GM18499 (cell line): ENCODE data around the gene TEAD2.
"Not testable (repeated sequence)": the region's sequence is repeated elsewhere in the genome, so short reads cannot be mapped to it uniquely, and the experiment has no call there.

Experiments
- ATAC-seq: cut with Tn5 transposase; IDR thresholded peaks from one replicate; pipeline ENCODE4 v1.9.1; 2021; ENCODE audit warnings: moderate number of reproducible peaks; ENCODE audit not compliant: insufficient read depth, unreplicated experiment

TEAD2 gene

DNA sequence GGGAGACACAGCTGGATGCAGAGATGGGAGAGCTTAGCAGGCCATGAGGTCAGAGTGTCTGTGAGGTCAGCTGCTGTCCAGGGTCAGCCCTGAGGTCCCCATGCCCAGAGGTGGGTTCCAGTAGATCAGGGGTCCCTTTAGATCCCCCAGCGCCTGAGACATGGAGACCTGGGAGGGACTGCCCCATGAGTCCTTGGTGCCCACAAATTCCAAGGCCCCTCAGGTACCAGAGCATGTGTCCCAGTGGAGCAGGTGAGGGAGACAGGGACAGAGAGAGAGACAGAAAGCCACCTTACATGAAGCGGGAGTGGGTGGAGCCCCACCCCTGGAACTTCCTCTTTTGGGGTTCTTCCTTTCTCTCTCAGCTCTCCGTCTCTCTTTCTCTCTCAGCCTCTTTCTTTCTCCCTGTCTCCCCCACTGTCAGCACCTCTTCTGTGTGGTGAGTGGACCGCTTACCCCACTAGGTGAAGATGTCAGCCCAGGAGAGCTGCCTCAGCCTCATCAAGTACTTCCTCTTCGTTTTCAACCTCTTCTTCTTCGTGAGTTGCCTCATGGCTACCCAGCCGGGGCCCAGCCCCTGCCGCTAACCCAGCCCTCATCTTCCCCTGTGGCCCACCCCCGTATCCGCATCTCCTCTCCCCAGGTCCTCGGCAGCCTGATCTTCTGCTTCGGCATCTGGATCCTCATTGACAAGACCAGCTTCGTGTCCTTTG lies 27.0 kb downstream of the TEAD2 start, which contains the start of gene CD37:
CD37 (plus strand) TSS at position 336 of the 713 bp plus-strand sequence; CDS start at position 471, 135 bp downstream.
- no peak for ATAC-seq

DNA sequence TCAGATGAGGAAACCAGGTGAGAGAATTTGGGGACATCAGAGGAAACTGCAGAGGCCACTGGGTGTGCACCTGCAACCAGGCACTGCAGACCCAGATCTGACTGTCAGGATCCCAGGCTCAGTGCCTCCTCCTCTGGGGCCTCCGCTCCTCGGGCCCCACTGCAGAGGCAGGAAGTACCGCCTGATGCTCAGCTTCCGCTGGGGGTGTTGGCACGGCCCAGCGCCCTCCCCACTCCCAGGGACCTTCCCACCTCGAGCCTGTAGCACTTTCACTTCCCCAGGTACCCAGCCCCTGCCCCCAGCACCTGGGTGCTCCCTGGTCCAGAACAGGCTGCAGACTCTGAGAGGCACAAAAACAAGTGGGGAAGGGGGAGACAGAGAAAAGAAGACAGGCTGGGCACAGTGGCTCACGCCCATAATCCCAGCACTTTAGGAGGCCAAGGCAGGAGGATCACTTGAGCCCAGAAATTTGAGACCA lies 28.4 kb downstream of the TEAD2 start:
- ATAC-seq, result no peak

DNA sequence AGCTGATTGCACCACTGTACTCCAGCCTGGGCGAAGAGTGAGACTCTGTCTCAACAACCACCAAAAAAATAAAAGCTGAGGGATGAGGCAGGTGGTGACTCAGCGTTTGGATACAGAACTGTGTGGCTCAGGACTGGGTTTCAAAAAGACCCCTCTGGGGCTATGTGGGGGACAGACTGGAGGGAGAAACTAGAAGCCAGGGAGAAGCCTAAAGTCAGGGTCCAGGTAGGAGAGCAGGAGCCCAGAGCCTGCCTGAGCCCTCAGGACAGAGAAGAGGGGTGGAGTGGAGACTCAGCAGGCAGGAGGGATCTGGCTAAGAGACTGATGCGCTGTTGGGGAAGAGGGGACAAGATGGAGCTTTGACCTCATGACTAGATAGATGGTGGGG lies 28.8 kb downstream of the TEAD2 start:
- ATAC-seq, result no peak

DNA sequence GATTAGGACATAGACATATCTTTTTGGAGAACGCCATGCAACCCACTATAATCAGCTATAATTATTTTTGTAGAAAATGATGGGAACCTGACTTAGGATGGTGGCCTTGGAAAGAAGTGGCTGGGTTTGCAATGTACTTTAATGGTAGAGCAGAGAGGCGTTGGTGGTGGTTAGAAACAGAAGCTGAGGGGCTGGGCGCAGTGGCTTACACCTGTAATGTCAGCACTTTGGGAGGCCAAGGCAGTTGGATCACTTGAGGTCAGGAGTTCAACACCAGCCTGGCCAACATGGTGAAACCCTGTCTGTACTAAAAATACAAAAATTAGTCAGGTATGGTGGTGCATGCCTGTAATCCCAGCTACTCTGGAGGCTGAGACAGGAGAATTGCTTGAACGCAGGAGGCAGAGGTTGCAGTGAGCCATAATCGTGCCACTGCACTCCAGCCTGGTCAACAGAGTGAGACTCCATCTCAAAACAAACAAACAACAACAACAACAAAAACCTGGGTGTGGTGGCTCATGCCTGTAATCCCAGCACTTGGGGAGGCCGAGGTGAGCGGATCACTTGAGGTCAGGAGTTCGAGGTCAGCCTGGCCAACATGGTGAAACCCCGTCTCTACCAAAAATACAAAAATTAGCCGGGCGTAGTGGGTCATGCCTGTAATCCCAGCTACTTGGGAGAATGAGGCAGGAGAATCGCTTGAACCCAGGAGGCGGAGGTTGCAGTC lies 29.4 kb downstream of the TEAD2 start:
- not testable (repeated sequence) for ATAC-seq

DNA sequence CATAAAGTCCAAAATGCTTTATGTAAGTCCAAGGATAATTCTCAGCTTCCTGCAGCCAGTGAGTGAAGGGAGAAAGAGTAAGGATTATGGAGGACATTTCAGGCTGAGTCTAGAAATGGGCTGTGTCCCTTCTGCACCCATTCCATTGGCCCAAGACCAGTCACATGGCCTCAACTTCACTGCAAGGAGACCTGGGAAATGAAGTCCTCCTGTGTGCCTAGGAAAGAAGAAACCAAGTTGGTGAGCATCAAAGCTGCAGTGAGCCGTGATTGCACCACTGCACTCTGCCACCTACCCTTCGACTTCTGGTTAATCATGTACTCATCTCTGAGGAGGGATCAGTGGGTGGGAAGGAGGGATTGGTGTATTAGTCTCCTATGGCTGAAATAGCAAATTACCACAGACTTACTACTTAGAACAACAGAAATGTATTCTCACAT lies 30.6 kb downstream of the TEAD2 start:
- ATAC-seq, result no peak

DNA sequence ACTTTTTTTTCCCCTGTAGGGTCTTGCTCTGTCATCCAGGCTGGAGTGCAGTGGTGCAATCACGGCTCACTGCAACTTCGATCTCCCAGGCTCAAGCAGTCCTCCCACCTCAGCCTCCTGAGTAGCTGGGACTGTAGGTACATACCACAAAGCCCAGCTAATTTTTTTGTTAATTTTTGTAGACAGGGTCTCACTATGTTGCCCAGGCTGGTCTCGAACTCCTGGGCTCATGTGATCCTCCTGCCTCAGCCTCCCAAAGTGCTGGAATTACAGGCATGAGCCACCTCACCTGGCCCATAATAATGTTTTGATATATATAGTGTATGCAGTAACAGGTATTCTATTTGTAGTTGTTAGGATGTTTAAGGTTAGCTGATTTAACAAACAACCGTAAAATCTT lies 31.0 kb downstream of the TEAD2 start:
- ATAC-seq, result not testable (repeated sequence)

DNA sequence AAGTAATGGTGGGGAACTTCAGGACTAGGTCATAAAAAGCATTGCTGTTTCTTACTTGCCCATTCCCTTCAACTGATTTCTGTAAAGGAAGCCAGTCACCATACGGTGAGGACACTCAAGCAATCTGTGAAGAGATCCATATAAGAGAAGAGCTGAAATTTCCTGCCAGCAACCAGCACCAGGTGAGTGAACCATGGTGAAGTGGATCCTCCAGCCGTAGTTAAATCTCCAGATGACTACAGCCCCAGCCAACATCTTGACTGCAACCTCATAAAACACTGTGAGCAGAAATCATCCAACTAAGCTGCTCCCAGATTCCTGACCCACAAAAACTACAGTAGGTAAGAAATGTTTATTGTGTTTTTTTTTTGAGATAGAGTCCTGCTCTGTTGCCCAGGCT lies 33.5 kb downstream of the TEAD2 start:
- no peak for ATAC-seq

DNA sequence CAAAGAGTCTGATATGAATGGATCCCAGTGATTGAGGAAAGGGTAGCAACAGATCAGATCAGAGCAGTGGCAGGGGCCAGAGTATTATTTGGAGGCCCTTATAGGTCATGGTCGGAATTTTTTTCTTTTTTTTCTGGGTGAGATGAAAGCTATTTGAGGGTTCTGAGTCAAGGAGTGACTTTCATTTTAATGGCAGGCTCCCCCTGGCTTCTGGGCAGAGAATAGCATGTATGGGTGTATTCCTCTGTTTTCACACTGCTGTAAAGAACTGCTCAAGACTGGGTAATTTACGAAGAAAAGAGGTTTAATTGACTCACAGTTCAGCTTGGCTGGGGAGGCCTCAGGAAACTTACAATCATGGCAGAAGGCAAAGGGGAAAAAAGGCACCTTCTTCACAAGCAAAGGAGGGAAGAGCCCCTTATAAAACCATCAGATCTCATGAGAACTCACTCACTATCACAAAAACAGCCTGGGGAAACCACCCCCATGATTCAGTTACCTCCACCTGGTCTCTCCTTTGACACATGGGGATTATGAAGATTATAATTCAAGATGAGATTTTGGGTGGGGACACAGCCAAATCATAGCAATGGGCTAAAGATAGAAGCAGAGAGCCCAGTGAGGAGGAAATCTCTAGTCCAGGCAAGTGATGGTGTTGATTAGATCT lies 34.2 kb downstream of the TEAD2 start:
- ATAC-seq, result no peak

DNA sequence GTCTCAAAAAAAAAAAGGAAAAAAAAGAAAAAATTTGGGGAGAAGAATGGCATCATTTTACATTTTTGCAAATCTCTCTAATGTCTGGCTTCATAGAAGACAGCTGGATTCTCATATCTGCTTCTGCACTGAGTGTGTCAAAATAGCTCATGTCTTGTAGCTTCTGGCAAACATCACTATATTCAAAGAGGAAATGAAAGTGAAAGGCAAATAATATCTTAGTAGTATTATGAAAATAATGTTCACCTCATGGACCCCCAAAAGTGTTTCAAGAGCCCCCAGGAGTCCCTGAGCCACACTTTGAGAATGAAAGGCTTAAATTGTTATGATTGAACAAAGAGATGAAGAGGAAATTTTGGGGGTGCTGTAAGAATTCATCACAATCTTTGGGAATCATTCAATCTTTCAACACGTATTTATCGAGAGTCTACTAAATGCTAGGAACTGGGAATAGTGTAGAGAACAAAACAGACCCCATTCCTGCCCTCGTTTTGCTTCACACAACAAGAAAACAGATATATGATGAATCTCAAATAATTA lies 36.0 kb downstream of the TEAD2 start:
- ATAC-seq, result no peak

DNA sequence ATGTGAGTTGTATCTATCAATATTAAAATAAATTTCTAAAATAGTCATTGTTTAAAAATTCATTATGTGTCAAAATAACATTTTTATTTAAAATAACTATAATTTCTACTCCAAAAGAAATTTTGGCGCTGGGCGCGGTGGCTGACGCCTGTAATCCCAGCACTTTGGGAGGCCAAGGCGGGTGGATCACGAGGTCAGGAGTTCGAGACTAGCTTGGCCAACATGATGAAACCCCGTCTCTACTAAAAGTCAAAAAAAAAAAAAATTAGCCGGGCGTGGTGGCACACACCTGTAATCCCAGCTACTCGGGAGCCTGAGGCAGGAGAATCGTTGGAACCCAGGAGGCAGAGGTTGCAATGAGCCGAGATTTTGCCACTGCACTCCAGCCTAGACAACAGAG lies 36.5 kb downstream of the TEAD2 start:
- ATAC-seq, result not testable (repeated sequence)

DNA sequence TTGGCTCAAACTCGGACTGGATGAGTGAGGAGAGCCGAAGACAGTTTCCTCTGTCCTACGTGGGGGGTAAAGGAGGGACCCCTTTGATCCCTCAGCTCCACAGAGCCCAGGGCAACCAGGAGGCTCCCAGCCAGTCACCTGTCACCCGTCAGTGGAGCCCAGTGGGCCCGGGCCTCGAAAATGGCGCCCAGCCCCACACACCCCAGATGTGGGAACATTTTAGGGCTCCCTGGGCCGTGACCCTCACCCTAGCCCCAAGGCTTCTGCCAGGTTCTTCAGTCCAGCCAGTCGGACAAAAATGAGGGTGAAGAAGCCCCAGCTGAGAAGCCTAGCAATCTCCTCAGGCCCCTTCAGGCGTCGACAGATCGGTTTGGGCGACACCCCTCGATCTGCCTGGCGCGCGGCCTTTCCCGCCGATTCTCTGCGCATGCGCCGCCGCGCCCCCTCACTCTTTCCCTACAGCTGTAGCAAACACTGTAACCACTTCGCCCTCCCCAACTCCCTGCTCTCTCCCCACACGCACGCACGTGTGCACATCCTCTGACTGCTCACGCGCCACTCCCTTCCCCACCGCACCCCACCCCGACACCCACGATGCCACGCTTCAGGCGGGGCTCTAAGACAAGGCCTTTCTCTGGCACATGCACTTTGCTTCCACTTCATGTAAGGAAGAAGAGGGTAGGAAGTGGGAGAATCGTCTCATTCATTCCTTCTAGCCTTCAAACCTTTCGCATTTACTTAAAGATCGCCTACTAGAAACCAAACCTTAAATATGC lies 37.2 kb downstream of the TEAD2 start, which contains the start of gene SLC6A16:
SLC6A16 (minus strand) TSS at position 391 of the 776 bp plus-strand sequence. CDS start 13,844 bp downstream, outside the sequence.
- ATAC-seq, result no peak

DNA sequence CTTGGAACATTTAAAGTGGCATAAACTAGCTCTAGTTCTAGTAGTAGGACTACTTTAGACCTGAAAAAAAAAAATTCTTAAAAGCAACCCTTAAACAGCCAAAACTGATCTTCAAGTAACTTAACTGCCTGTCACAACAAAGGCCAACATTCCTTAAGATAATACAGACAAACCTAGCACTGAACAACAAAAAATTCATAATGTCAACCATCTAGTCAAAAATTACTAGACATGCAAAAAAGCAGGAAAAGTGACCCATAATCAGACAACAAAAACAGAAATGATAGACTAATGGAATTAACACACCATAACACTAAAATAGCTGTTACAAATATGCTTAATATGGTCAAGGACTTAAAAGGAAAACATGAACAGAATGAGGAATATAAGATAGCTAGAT lies 43.9 kb downstream of the TEAD2 start:
- ATAC-seq, result no peak

DNA sequence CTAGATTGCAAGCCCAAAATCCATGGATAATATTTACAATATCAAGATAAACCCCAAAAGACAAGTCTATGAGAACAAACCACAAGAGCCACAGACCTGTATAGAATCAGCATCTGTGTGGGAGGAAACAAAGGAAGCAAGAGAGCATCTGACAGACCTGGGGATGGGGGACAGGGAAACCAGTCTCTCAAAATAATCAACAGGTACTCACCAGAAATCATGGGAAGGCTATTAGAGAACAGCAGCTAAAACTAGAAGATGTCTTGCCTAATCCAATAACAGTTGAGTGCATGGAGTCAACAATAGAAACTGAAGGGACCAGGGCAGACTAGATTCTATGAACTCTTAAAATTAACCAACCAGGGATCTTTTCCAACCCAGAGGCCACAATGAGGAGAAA lies 45.9 kb downstream of the TEAD2 start:
- ATAC-seq, result no peak

DNA sequence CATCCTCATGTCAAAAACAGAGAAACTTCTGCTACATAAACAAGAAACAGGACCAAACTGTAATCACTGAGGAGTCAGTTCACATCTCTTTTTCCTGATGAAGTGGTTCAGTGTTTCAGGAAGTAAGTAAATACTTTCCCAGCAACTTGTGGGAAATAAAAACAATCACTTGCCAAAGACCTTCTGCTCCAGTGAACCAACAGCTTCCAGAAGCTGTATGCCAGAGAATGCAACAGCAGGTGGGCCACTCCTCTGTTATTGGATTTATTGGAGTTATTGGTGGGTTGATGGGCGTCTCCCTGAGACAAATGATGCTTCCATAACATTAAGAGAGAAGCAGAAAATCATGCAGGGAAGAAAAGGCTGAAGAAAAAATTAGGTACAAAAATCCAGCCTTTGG lies 47.1 kb downstream of the TEAD2 start:
- ATAC-seq, result no peak

DNA sequence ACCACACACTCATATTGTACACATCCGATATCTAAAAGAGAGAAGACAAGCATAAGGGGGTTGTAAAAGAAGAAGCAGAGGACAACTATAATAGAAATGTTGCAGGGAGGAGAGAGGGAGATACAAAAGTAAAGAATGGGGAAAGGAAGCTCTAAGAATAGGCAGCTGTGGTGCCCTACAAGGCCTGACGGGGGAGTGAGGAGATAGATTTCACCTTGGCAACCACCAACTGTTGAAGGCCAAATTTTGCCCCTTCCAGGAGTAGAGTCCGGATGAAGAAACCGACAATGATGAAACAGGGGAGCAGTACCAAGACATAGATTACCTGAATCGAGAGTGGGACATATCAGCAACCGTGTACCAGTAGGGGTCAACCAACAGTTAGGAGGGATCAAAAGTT lies 53.1 kb downstream of the TEAD2 start:
- no peak for ATAC-seq

DNA sequence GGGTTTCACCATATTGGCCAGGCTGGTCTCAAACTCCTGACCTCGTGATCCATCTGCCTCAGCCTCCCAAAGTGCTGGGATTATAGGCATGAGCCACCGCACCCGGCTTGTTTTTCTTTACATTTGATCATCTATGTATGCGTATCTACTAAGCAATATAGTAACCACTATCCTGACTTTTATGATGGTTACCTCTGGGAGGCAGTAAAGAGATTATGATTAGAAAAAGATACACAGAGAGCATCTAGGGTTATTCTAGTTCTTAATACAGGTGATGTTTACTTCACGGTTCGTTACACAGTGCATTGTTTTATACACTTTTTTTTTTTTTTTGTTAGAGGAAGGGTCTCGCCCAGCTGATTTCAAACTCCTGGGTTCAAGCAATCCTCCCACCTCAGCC lies 55.5 kb downstream of the TEAD2 start:
- ATAC-seq, result not testable (repeated sequence)

DNA sequence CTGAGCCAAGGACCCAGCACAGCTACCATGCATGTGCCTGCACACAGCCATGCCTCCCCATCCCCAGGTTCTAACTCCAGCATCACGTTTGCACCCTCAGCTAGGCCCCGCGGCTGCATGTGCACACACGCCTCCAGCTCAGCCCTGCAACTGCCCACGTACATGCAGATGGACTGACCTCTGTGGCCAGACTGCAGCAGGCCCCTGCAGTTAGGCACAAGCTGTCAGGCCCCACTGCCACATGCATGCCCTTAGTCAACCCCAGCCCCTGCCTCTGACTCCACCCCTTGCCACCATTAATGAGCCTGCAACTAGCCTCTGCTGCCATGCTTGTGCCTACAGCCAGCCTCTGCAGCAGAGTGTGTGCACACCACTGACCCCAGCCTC lies 60.4 kb downstream of the TEAD2 start:
- no peak for ATAC-seq

DNA sequence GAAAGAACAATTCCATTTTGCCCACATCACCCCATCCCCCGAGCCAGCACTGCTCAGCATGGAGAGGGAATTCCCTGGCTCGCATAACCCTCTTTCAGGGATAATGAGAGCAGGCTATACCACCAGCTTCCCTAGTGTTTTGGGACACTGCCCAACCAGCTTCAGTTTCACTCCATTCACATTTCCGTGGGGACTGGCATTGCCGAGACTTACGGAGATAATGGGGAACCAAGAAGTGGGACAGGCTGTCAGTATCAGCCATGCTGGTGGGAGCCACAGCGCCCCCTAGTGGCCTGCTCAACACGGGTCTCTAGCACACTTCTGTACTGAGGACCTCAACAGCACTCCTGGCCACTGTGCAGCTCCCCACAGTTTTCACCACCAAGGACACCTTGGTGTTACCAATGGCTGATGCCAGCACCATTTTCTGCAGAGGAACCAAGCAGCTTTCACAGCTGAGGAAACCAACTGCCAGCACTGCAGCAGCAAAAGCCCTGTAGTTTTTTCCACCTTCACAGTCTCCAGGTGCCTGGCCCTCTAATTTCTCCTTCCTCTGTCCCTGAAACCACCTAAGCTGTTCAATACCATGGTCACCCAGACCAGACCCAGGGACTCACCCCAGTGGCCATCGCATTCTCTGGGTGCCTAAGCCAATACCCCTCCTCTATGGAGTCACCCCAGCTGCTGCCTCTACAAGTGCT lies 60.9 kb downstream of the TEAD2 start:
- no peak for ATAC-seq

DNA sequence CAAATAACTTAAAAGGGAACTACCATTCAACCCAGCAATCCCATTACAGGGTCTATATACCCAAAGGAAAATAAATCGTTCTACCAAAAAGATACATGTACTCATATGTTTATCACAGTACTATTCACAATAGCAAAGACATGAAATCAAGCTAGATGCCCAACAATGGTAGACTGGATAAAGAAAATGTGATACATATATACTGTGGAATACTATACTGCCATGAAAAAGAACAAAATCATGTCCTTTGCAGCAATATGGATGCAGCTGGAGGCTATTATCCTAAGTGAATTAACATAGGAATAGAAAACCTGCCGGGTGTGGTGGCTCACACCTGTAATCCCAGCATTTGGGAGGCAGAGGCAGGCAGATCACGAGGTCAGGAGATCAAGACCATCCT lies 63.6 kb downstream of the TEAD2 start:
- not testable (repeated sequence) for ATAC-seq
